IMR-90 (cell line): ENCODE data around the gene TAS1R1.

ENCODE experiments used
- POLR2A ChIP-seq: IDR thresholded peaks from 2 replicates; pipeline ENCODE4 v1.6.1; 2012; ENCODE audit warnings: mild to moderate bottlenecking, low read depth, low read length
- TF ChIP-seq, protein P1 (sequence below): conservative IDR thresholded peaks from 2 replicates; pipeline ENCODE4 v1.5.1; 2012; ENCODE audit warnings: mild to moderate bottlenecking, low read depth, low read length, improper control_type of control experiment

DNA sequence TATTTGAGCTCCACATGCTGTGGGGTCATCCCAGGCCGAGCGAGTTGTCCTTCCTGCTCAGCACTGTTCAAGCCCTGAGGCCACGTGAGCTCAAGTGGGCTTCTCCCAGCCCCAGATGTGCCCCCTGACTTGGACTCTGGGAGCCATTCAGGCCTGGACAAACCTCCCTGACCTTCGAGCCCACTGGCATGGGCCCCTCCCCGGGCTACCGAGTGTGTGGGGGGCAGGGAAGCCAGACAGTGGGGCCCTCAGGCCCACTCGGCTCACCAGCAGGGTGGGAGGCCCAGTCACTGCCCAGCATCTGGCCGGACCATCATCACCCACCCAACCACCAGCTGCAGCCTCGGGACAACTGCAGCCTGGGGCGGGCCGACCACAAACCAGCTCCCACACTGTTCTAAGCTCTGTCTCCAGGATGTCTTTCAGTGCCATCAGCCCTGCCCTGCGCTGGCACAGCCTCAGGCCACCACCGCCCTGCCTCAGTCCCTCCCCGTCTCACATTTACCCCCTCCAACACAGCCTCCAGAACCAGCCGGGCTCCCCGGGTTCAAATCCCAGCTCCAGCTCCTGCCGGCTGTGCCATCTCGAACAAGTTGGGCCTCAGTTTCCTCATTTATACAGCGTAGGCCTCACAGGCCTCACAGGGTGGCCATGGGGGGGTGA lies 42.7 kb upstream of the TAS1R1 start:
- TF ChIP-seq, protein P1, sequence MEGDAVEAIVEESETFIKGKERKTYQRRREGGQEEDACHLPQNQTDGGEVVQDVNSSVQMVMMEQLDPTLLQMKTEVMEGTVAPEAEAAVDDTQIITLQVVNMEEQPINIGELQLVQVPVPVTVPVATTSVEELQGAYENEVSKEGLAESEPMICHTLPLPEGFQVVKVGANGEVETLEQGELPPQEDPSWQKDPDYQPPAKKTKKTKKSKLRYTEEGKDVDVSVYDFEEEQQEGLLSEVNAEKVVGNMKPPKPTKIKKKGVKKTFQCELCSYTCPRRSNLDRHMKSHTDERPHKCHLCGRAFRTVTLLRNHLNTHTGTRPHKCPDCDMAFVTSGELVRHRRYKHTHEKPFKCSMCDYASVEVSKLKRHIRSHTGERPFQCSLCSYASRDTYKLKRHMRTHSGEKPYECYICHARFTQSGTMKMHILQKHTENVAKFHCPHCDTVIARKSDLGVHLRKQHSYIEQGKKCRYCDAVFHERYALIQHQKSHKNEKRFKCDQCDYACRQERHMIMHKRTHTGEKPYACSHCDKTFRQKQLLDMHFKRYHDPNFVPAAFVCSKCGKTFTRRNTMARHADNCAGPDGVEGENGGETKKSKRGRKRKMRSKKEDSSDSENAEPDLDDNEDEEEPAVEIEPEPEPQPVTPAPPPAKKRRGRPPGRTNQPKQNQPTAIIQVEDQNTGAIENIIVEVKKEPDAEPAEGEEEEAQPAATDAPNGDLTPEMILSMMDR: no peak
- no peak for TF ChIP-seq POLR2A
